ENCODE measurements around the gene TRERF1. TPM values are rescaled to one million over a fixed set of nuclear protein-coding genes. Genes with fewer than 3 reads are reported as not detected.
"Not testable (repeated sequence)": the region's sequence is repeated elsewhere in the genome, so short reads cannot be mapped to it uniquely, and the experiment has no call there.

TRERF1 gene
- total RNA-seq, 1 donor from 2014 or later = 13.2 TPM

- Mint-ChIP-seq H3K4me1 (ENCODE audit: unreplicated experiment) (peaks cover 14% of the 10 kb centered on the region), H3K27ac (peak overlapping the region; percentile 97), H3K4me3 (peak overlapping the region; percentile 99), H3K27me3 (no peaks in the 10 kb centered on the region), H3K36me3 (peaks cover 16% of the 10 kb centered on the region), H3K9me3 (no peaks in the 10 kb centered on the region)
- TF ChIP-seq CTCF (conservative IDR thresholded peaks at IDR 0.05) = no peak
- no peak for DNase-seq (ENCODE audit: extremely low spot score, unreplicated experiment)
Observed at GRCh38 chr6:42217157-42217518, 234.6 kb downstream of the TRERF1 start.

GRCh38 chr6:42216495-42216894 lies 235.2 kb downstream of the TRERF1 start:
- not testable (repeated sequence) for H3K9me3 Mint-ChIP-seq; H3K27me3 Mint-ChIP-seq; DNase-seq (ENCODE audit: extremely low spot score, unreplicated experiment)
- Mint-ChIP-seq H3K36me3 (peaks cover 16% of the 10 kb centered on the region), H3K4me3 (peak overlapping the region; percentile 83), H3K4me1 (ENCODE audit: unreplicated experiment) (peaks cover 14% of the 10 kb centered on the region), H3K27ac (peak overlapping the region; percentile 62)

- Mint-ChIP-seq H3K27ac (no peak overlapping the region), H3K4me1 (ENCODE audit: unreplicated experiment) (peaks cover 10% of the 10 kb centered on the region), H3K36me3 (peaks cover 22% of the 10 kb centered on the region), H3K4me3 (no peak overlapping the region), H3K27me3 (no peaks in the 10 kb centered on the region), H3K9me3 (no peaks in the 10 kb centered on the region)
- no peak for DNase-seq (ENCODE audit: extremely low spot score, unreplicated experiment)
- TF ChIP-seq CTCF (conservative IDR thresholded peaks at IDR 0.05) = no peak
Observed at GRCh38 chr6:42212442-42212841, 239.3 kb downstream of the TRERF1 start.

GRCh38 chr6:42211726-42212125 lies 240.0 kb downstream of the TRERF1 start:
- no peaks in the 10 kb centered on the region for H3K9me3 Mint-ChIP-seq
- no peak overlapping the region for H3K27ac Mint-ChIP-seq
- H3K4me1 Mint-ChIP-seq (ENCODE audit: unreplicated experiment) = peaks cover 6% of the 10 kb centered on the region
- peaks cover 20% of the 10 kb centered on the region for H3K36me3 Mint-ChIP-seq
- H3K27me3 Mint-ChIP-seq = no peaks in the 10 kb centered on the region
- no peak for TF ChIP-seq CTCF (conservative IDR thresholded peaks at IDR 0.05)
- no peak overlapping the region for H3K4me3 Mint-ChIP-seq
- no peak for DNase-seq (ENCODE audit: extremely low spot score, unreplicated experiment)

GRCh38 chr6:42210551-42210950 lies 241.2 kb downstream of the TRERF1 start:
- H3K9me3 Mint-ChIP-seq = no peaks in the 10 kb centered on the region
- no peak for DNase-seq (ENCODE audit: extremely low spot score, unreplicated experiment)
- H3K27ac Mint-ChIP-seq = no peak overlapping the region
- no peak for TF ChIP-seq CTCF (conservative IDR thresholded peaks at IDR 0.05)
- H3K36me3 Mint-ChIP-seq = peaks cover 22% of the 10 kb centered on the region
- H3K27me3 Mint-ChIP-seq = no peaks in the 10 kb centered on the region
- no peak overlapping the region for H3K4me3 Mint-ChIP-seq
- peaks cover 4% of the 10 kb centered on the region for H3K4me1 Mint-ChIP-seq (ENCODE audit: unreplicated experiment)

GRCh38 chr6:42207559-42207958 lies 244.2 kb downstream of the TRERF1 start:
- not testable (repeated sequence) for H3K27me3 Mint-ChIP-seq; H3K27ac Mint-ChIP-seq; H3K9me3 Mint-ChIP-seq; DNase-seq (ENCODE audit: extremely low spot score, unreplicated experiment); H3K4me3 Mint-ChIP-seq; H3K4me1 Mint-ChIP-seq (ENCODE audit: unreplicated experiment)
- peaks cover 16% of the 10 kb centered on the region for H3K36me3 Mint-ChIP-seq

GRCh38 chr6:42204768-42205282 lies 246.9 kb downstream of the TRERF1 start:
- H3K27me3 Mint-ChIP-seq = no peaks in the 10 kb centered on the region
- no peak for TF ChIP-seq CTCF (conservative IDR thresholded peaks at IDR 0.05)
- no peaks in the 10 kb centered on the region for H3K4me1 Mint-ChIP-seq (ENCODE audit: unreplicated experiment)
- H3K4me3 Mint-ChIP-seq = no peak overlapping the region
- no peak for DNase-seq (ENCODE audit: extremely low spot score, unreplicated experiment)
- no peak overlapping the region for H3K27ac Mint-ChIP-seq
- peaks cover 4% of the 10 kb centered on the region for H3K9me3 Mint-ChIP-seq
- H3K36me3 Mint-ChIP-seq = peaks cover 17% of the 10 kb centered on the region
